Measurements from ENCODE around the gene FNDC3B.

The FNDC3B gene

GRCh38 chr3:172112734-172113120 is 73.3 kb downstream of the FNDC3B start:
- Histone ChIP-seq H3K4me1 (ENCODE audit: control insufficient read depth in 2 of 2, insufficient read depth in 1 of 2, low read depth in 1 of 2, low read length in 2 of 2) (peaks cover 0 to 13% of the 10 kb centered on the region in 2 donors), H3K9ac (ENCODE audit: low read depth, low read length, poor library complexity) (no peak overlapping the region), H3K27me3 (ENCODE audit: control insufficient read depth in 3 of 3, insufficient read depth in 3 of 3, low read depth in 1 of 3, low read length in 3 of 3) (no peaks in the 10 kb centered on the region), H2BK15ac (ENCODE audit: low read length) (no peak overlapping the region), H2BK12ac (ENCODE audit: low read length) (no peak overlapping the region), H2AK5ac (ENCODE audit: low read depth, low read length) (no peak overlapping the region), H3K79me1 (ENCODE audit: low read depth, low read length) (peaks cover 1% of the 10 kb centered on the region), H3K23ac (ENCODE audit: low read depth, low read length, poor library complexity) (no peak overlapping the region), H4K8ac (ENCODE audit: low read depth, low read length) (no peak overlapping the region), H3K4ac (ENCODE audit: low read length) (no peak overlapping the region), H3K9me3 (replicated peaks in 1 of 2; ENCODE audit: control insufficient read depth in 2 of 2, insufficient read depth in 1 of 2, low read depth in 1 of 2, low read length in 2 of 2) (peaks cover 0 to 2% of the 10 kb centered on the region in 2 donors), H2BK5ac (ENCODE audit: low read length) (no peak overlapping the region), H3K18ac (ENCODE audit: low read length) (no peak overlapping the region), H2AFZ (ENCODE audit: low read length) (no peak overlapping the region), H3K36me3 (replicated peaks in 1 of 2; ENCODE audit: control insufficient read depth in 2 of 2, insufficient read depth in 2 of 2, low read length in 2 of 2) (peaks cover 3 to 54% of the 10 kb centered on the region in 2 donors), H3K14ac (ENCODE audit: low read length) (no peak overlapping the region), H4K91ac (ENCODE audit: low read depth, low read length, poor library complexity) (no peak overlapping the region), H3K27ac (replicated peaks; ENCODE audit: low read length) (no peak overlapping the region), H2BK120ac (ENCODE audit: low read depth, low read length) (no peak overlapping the region), H3K4me2 (ENCODE audit: insufficient read depth, low read length, poor library complexity, severe bottlenecking) (no peak overlapping the region), H3K4me3 (ENCODE audit: low read length in 2 of 2) (no peak overlapping the region)
- DNase-seq (ENCODE audit: low spot score) = no peak
- WGBS, 2 donors (ENCODE audit: extremely low coverage in 2 of 2, insufficient read length in 2 of 2, insufficient replicate concordance in 1 of 2) = no CpG with 5 or more reads among the region's 5 CpGs

GRCh38 chr3:172113710-172114109 is 74.3 kb downstream of the FNDC3B start:
- no peak for DNase-seq (ENCODE audit: low spot score)
- Histone ChIP-seq H3K4me3 (ENCODE audit: low read length in 2 of 2) (no peak overlapping the region), H3K4ac (ENCODE audit: low read length) (no peak overlapping the region), H2AK5ac (ENCODE audit: low read depth, low read length) (no peak overlapping the region), H3K18ac (ENCODE audit: low read length) (no peak overlapping the region), H3K27me3 (ENCODE audit: control insufficient read depth in 3 of 3, insufficient read depth in 3 of 3, low read depth in 1 of 3, low read length in 3 of 3) (no peaks in the 10 kb centered on the region), H3K4me2 (ENCODE audit: insufficient read depth, low read length, poor library complexity, severe bottlenecking) (no peak overlapping the region), H4K91ac (ENCODE audit: low read depth, low read length, poor library complexity) (no peak overlapping the region), H3K27ac (replicated peaks; ENCODE audit: low read length) (no peak overlapping the region), H2BK12ac (ENCODE audit: low read length) (no peak overlapping the region), H2BK5ac (ENCODE audit: low read length) (no peak overlapping the region), H4K8ac (ENCODE audit: low read depth, low read length) (no peak overlapping the region), H3K9ac (ENCODE audit: low read depth, low read length, poor library complexity) (no peak overlapping the region), H2BK15ac (ENCODE audit: low read length) (no peak overlapping the region), H3K9me3 (replicated peaks in 1 of 2; ENCODE audit: control insufficient read depth in 2 of 2, insufficient read depth in 1 of 2, low read depth in 1 of 2, low read length in 2 of 2) (peaks cover 0 to 7% of the 10 kb centered on the region in 2 donors), H2AFZ (ENCODE audit: low read length) (no peak overlapping the region), H3K23ac (ENCODE audit: low read depth, low read length, poor library complexity) (no peak overlapping the region), H3K4me1 (ENCODE audit: control insufficient read depth in 2 of 2, insufficient read depth in 1 of 2, low read depth in 1 of 2, low read length in 2 of 2) (peaks cover 0 to 13% of the 10 kb centered on the region in 2 donors), H2BK120ac (ENCODE audit: low read depth, low read length) (no peak overlapping the region), H3K79me1 (ENCODE audit: low read depth, low read length) (no peaks in the 10 kb centered on the region), H3K36me3 (replicated peaks in 1 of 2; ENCODE audit: control insufficient read depth in 2 of 2, insufficient read depth in 2 of 2, low read length in 2 of 2) (peaks cover 3 to 64% of the 10 kb centered on the region in 2 donors), H3K14ac (ENCODE audit: low read length) (no peak overlapping the region)
- WGBS, 2 donors (ENCODE audit: extremely low coverage in 2 of 2, insufficient read length in 2 of 2, insufficient replicate concordance in 1 of 2) = no CpG with 5 or more reads among the region's 5 CpGs

- H2BK120ac ChIP-seq (ENCODE audit: low read depth, low read length) = no peak overlapping the region
- H2AFZ ChIP-seq (ENCODE audit: low read length) = no peak overlapping the region
- H3K27ac ChIP-seq (replicated peaks; ENCODE audit: low read length) = no peak overlapping the region
- no peak overlapping the region for H3K9ac ChIP-seq (ENCODE audit: low read depth, low read length, poor library complexity)
- no peaks in the 10 kb centered on the region for H3K27me3 ChIP-seq (ENCODE audit: control insufficient read depth in 3 of 3, insufficient read depth in 3 of 3, low read depth in 1 of 3, low read length in 3 of 3)
- H2AK5ac ChIP-seq (ENCODE audit: low read depth, low read length) = no peak overlapping the region
- H4K91ac ChIP-seq (ENCODE audit: low read depth, low read length, poor library complexity) = no peak overlapping the region
- no peak overlapping the region for H3K4me2 ChIP-seq (ENCODE audit: insufficient read depth, low read length, poor library complexity, severe bottlenecking)
- no peak overlapping the region for H3K14ac ChIP-seq (ENCODE audit: low read length)
- no peak for DNase-seq (ENCODE audit: low spot score)
- peaks cover 3 to 74% of the 10 kb centered on the region in 2 donors for H3K36me3 ChIP-seq (replicated peaks in 1 of 2; ENCODE audit: control insufficient read depth in 2 of 2, insufficient read depth in 2 of 2, low read length in 2 of 2)
- peaks cover 0 to 7% of the 10 kb centered on the region in 2 donors for H3K9me3 ChIP-seq (replicated peaks in 1 of 2; ENCODE audit: control insufficient read depth in 2 of 2, insufficient read depth in 1 of 2, low read depth in 1 of 2, low read length in 2 of 2)
- H3K79me1 ChIP-seq (ENCODE audit: low read depth, low read length) = no peaks in the 10 kb centered on the region
- no peak overlapping the region for H2BK5ac ChIP-seq (ENCODE audit: low read length)
- peaks cover 0 to 13% of the 10 kb centered on the region in 2 donors for H3K4me1 ChIP-seq (ENCODE audit: control insufficient read depth in 2 of 2, insufficient read depth in 1 of 2, low read depth in 1 of 2, low read length in 2 of 2)
- H3K23ac ChIP-seq (ENCODE audit: low read depth, low read length, poor library complexity) = no peak overlapping the region
- H2BK15ac ChIP-seq (ENCODE audit: low read length) = no peak overlapping the region
- no peak overlapping the region for H4K8ac ChIP-seq (ENCODE audit: low read depth, low read length)
- H3K18ac ChIP-seq (ENCODE audit: low read length) = no peak overlapping the region
- H2BK12ac ChIP-seq (ENCODE audit: low read length) = no peak overlapping the region
- H3K4me3 ChIP-seq (ENCODE audit: low read length in 2 of 2) = no peak overlapping the region
- no CpG with 5 or more reads among the region's 1 CpG for WGBS, 2 donors (ENCODE audit: extremely low coverage in 2 of 2, insufficient read length in 2 of 2, insufficient replicate concordance in 1 of 2)
- no peak overlapping the region for H3K4ac ChIP-seq (ENCODE audit: low read length)
Measured at GRCh38 chr3:172115059-172115458, 75.7 kb downstream of the FNDC3B start.

GRCh38 chr3:172115787-172116186 is 76.4 kb downstream of the FNDC3B start:
- Histone ChIP-seq H2BK12ac (ENCODE audit: low read length) (no peak overlapping the region), H2BK120ac (ENCODE audit: low read depth, low read length) (no peak overlapping the region), H3K4me3 (ENCODE audit: low read length in 2 of 2) (no peak overlapping the region), H3K4me2 (ENCODE audit: insufficient read depth, low read length, poor library complexity, severe bottlenecking) (no peak overlapping the region), H3K9ac (ENCODE audit: low read depth, low read length, poor library complexity) (no peak overlapping the region), H3K4ac (ENCODE audit: low read length) (no peak overlapping the region), H3K27ac (replicated peaks; ENCODE audit: low read length) (no peak overlapping the region), H2AK5ac (ENCODE audit: low read depth, low read length) (no peak overlapping the region), H3K4me1 (ENCODE audit: control insufficient read depth in 2 of 2, insufficient read depth in 1 of 2, low read depth in 1 of 2, low read length in 2 of 2) (peaks cover 0 to 13% of the 10 kb centered on the region in 2 donors), H4K91ac (ENCODE audit: low read depth, low read length, poor library complexity) (no peak overlapping the region), H3K14ac (ENCODE audit: low read length) (no peak overlapping the region), H2AFZ (ENCODE audit: low read length) (no peak overlapping the region), H4K8ac (ENCODE audit: low read depth, low read length) (no peak overlapping the region), H3K9me3 (replicated peaks in 1 of 2; ENCODE audit: control insufficient read depth in 2 of 2, insufficient read depth in 1 of 2, low read depth in 1 of 2, low read length in 2 of 2) (peaks cover 0 to 7% of the 10 kb centered on the region in 2 donors), H2BK5ac (ENCODE audit: low read length) (no peak overlapping the region), H3K27me3 (ENCODE audit: control insufficient read depth in 3 of 3, insufficient read depth in 3 of 3, low read depth in 1 of 3, low read length in 3 of 3) (no peaks in the 10 kb centered on the region), H3K18ac (ENCODE audit: low read length) (no peak overlapping the region), H3K79me1 (ENCODE audit: low read depth, low read length) (no peaks in the 10 kb centered on the region), H3K36me3 (replicated peaks in 1 of 2; ENCODE audit: control insufficient read depth in 2 of 2, insufficient read depth in 2 of 2, low read length in 2 of 2) (peaks cover 3 to 80% of the 10 kb centered on the region in 2 donors), H3K23ac (ENCODE audit: low read depth, low read length, poor library complexity) (no peak overlapping the region), H2BK15ac (ENCODE audit: low read length) (no peak overlapping the region)
- no CpG with 5 or more reads among the region's 4 CpGs for WGBS, 2 donors (ENCODE audit: extremely low coverage in 2 of 2, insufficient read length in 2 of 2, insufficient replicate concordance in 1 of 2)
- no peak for DNase-seq (ENCODE audit: low spot score)
